SK-N-DZ (cell line): ENCODE results near the gene MLKL. TPM values are rescaled to one million over a fixed set of nuclear protein-coding genes. Genes with fewer than 3 reads are reported as not detected.

Experiments
- DNase-seq: peaks from one replicate; pipeline ENCODE4 v3.0.0-alpha.2; 2015; ENCODE audit warnings: low spot score
- polyA plus RNA-seq, 2 experiments: library from polyadenylated mRNA; depleted of rRNA; stranded (reverse); fragments of >200 nt; gene quantifications; 2 replicates each; pipeline ENCODE4 v1.2.3, GENCODE V29; 2014

Gene MLKL
- polyA plus RNA-seq (2014; cell fraction: cytosol; rRNA removed) = not detected in 2 replicates
- not detected in 2 replicates for polyA plus RNA-seq (2014; cell fraction: nucleus; rRNA removed)

DNA sequence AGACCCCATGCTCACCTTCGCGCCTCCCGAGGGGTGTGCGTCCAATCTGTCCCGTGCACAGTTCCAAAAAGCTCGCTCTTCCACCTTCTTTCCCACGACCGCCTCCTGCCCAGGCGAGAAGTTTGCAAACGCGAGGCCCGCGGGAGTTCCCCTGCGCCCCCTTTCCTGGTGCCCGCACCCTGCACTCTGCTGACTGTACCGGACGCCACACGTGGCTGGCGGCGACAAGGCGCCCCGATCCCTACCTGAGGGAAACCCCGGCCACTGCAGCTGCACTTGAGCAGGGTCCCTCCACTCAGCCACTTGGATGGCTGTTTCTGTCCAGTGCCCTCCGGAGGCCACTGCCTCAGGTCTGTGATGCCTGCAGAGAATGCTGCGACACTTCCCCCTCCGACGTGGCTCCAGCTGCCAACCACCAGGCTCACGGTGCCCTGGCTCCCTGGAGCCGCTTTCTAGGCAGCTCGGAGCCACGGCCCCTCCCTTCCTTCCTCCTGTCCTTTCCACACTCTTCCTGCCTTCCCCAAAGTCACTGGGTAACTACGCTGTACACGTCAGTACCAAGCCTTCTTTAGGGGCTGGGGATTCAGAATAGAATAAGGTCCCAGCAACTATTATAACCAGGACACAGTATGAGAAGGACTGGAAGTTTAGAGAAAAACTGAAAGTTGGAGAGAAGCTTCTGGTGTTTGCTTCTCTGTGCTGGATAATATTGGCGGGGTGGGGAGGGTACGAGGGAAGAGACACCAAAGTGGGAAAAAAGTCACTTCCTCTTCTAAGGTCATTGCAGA is at the start of gene MLKL:
TSS of gene MLKL (minus strand) at position 425 of the 788 bp plus-strand sequence. CDS start 5,105 bp downstream, outside the sequence.
- DNase-seq = no peak

GRCh38 chr16:74749291-74750055 is 48.8 kb upstream of the MLKL start:
- DNase-seq = no peak

DNA sequence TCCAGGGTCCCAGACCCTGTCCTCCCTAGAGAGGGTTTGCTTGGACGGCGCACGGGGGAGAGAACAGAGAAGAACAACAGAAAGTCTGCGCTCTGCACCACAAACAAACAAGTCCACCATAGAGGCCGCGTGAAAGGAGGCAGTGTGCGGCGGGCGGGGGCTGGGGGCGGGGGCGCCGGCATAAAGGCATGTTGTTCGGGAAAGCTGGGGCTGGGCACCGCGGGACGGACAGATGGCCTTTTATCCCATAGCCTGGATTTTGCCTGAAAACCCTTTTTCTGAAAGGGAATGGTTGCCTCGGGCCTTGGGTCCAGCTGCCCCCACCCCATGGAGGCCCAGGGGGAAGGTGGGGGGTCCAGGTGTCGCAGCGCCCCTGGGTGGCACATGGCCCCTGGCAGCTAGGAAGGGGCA is 48.0 kb upstream of the MLKL start:
- no peak for DNase-seq

DNA sequence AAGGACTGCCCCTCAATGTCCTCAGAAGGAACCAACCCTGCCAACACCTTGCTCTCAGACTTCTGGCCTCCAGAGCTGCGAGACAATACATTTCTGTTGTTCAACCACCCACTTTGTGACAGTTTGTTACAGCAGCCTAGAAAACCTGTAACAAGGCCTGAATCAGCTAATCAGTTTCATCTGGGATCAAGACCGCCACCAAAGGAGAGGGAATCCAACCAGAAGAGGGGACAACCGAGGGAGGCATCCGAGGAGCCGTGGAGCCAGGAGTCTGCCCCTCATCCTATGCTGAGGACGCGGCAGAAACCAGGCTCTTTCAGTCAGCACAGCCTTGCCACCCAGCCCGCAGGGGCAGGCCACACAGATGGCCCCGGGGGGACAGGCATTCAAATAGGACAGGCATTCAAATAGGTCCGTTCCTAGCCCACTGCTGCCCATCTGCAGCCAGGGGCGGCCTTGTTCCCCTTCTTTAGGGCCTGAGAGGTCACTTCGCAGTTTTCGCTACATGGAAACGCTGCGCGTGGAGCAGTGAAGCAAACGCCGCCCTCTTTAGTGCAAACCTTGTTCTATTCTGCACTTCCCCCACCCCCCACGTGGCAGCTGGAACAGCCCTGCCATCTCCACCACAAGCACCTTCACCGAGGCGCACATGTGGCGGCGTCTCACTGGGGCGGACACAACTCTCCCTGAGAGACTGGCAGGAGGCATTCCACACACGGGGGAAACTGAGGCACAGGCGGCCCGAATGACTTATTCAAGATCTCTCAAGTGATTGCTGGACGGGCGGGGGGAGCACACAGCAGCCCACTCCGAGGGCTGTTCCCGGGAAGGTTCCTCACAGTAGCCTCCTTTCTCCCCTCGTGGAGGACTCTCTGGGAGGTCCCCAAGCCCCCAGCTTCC is 47.3 kb upstream of the MLKL start:
- DNase-seq = no peak

DNA sequence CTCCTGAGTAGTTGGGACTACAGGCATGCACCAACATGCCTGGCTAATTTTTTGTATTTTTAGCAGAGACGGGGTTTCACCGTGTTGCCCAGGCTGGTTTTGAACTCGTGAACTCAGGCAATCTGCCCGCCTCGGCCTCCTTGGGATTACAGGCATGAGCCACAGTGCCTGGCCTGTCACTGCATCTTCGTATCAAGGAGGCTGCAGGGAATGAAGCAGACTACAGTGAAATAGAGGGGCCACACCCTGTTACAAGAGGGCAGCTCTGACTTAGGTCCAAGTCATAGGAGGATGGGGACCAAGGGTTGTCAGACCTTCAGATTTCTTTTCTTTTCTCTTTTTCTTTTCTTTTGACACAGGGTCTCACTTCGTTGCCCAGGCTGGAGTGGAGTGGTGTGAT is 45.3 kb upstream of the MLKL start:
- no peak for DNase-seq

GRCh38 chr16:74745109-74745615 is 44.5 kb upstream of the MLKL start:
- DNase-seq = no peak

GRCh38 chr16:74744566-74744965 is 43.9 kb upstream of the MLKL start:
- DNase-seq = no peak

- DNase-seq = peak; percentile 38
Observed at GRCh38 chr16:74743668-74744299, 43.1 kb upstream of the MLKL start.

DNA sequence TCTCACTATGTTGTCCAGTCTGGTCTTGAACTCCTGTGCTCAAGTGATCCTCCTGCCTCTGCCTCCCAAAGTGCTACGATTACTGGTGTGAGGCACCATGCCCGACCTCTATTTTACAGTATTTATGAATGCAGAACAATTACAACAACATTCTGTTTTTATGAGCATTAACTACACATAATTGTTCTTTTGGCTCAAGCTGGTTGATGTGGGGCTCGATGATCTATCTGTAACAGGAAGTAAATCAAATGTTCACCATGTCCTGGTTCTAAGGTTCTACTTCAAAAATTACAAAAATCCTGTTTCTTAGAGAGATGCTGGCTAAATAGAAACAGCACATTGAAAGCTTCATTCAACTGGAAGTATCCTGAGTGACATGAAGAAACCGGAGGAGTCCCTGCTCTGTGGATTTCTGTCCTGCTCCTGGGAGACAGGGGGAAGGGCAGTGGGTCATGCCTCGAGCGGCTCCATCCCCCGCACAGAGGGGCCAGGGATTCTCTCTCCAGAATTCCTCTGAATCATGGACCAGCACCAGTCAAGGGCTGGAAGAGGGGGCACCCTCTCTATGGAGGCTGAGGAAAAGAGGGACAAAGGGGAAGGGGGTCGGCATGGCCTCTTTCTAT is 42.5 kb upstream of the MLKL start:
- DNase-seq = no peak

GRCh38 chr16:74742051-74742481 is 41.4 kb upstream of the MLKL start:
- DNase-seq = no peak

DNA sequence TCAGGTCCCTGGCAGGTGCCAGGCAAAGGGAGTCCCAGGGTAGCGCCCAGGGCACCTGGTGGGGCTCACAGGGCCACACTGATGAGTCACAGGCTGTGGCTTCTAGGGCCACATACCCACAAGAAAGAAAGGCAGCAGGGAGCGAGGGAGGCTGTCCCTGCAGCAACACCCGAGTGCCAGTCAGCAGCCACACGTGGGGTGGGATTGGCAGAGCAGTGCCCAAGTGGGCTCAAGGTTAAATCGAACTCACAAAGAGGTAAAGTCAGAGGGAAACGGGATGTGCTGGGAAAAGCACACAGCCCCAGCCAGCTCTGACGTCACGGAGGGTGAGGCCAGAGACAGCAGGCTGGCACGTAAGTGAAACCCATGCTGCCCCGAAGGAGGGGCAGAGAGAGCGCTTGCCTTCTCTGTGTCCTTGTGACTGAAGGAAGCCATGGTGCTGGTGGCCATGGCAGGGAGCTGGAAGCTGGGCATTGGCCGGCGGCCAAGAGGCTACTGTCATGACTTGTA is 40.2 kb upstream of the MLKL start:
- no peak for DNase-seq

- no peak for DNase-seq
Observed at GRCh38 chr16:74739275-74739674, 38.6 kb upstream of the MLKL start.

GRCh38 chr16:74738816-74739215 is 38.2 kb upstream of the MLKL start:
- DNase-seq = no peak

- DNase-seq = no peak
Observed at GRCh38 chr16:74738113-74738541, 37.5 kb upstream of the MLKL start.

- no peak for DNase-seq
Observed at GRCh38 chr16:74737521-74737920, 36.9 kb upstream of the MLKL start.

GRCh38 chr16:74736531-74737157 is 36.0 kb upstream of the MLKL start:
- DNase-seq = no peak

GRCh38 chr16:74735554-74735953 is 34.9 kb upstream of the MLKL start:
- no peak for DNase-seq

DNA sequence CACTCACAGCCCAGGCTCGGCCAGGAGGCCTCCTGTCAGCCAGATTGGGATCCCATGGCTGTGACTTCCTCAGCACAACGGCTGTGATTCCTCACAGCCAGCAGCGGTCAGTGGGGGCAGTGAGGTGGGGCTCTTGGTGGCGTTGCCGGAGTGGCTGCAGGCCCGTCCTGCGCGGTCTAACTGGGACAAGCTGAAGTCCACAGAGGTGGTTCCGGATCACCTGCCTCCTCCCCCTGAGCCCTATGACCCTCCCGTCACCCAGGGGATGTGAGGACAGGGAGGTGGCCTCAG is 34.4 kb upstream of the MLKL start:
- DNase-seq = no peak

- no peak for DNase-seq
Observed at GRCh38 chr16:74734361-74735161, 33.9 kb upstream of the MLKL start.
